HG03558 (cell line): ENCODE data around the gene LDLRAD3.

Source experiments
- ATAC-seq: cut with Tn5 transposase; IDR thresholded peaks from one replicate; pipeline ENCODE4 v1.9.1; 2021; ENCODE audit warnings: moderate number of reproducible peaks; ENCODE audit not compliant: unreplicated experiment; ENCODE audit errors: extremely low read depth

Gene LDLRAD3

DNA sequence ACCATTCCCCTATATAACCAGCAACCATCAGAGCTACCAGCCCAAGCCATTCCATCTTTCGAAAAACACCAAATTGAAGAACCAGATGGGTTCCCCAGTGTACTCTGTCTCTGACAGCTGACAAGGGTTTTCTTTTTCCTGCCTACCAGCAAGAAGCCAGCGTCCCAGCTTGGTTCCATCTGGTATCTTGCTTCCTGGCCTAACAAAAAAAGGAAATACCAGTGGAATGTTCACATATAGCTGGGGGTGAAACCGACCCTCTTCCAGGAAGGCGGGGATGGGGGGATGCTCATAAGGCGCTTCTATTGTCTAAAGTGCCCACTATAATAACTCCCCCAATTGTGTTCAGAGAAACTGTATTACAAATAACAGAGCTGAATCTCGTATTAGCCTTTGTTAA, 172.3 kb downstream of the LDLRAD3 start:
- ATAC-seq = no peak

- ATAC-seq = no peak
These were observed 174.2 kb downstream of the LDLRAD3 start for GRCh38 chr11:36118084-36118483.

- no peak for ATAC-seq
These were observed 175.4 kb downstream of the LDLRAD3 start for GRCh38 chr11:36119300-36119699.

DNA sequence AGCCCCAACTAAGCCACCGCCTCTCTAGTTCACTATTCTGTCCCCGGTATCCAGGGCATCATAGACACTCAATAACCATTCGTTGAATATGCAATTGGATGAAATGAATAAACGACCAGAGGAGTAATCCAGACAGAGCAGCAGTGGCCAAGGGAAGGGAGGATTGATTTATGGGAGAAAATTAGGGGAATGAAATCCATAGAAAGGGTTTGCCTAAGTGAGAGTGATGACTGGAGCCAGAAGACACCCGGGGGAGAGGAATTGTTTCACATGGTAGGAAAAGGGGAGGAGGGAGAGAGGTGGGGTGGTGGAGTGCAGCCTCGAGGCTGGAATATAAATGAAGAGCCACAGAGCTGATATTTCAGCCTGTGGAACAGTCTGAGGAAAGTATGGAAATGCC, 177.2 kb downstream of the LDLRAD3 start:
- no peak for ATAC-seq

DNA sequence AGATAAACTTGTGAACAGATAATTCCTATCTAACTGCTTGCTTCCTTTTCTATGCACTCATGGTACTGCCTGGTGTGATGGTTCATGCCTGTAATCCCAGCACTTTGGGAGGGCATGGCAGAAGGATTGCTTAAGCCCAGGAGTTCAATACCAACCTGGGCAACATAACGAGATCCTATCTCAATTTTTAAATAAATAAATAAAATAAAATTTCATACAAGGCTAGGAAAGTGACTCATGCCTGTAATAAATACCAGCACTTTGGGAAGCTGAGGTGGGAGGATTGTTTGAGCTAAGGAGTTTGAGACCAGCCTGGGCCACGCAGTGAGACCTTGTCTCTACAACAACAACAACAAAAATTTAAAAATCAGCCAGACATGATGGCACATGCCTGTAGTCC, 178.8 kb downstream of the LDLRAD3 start:
- no peak for ATAC-seq

DNA sequence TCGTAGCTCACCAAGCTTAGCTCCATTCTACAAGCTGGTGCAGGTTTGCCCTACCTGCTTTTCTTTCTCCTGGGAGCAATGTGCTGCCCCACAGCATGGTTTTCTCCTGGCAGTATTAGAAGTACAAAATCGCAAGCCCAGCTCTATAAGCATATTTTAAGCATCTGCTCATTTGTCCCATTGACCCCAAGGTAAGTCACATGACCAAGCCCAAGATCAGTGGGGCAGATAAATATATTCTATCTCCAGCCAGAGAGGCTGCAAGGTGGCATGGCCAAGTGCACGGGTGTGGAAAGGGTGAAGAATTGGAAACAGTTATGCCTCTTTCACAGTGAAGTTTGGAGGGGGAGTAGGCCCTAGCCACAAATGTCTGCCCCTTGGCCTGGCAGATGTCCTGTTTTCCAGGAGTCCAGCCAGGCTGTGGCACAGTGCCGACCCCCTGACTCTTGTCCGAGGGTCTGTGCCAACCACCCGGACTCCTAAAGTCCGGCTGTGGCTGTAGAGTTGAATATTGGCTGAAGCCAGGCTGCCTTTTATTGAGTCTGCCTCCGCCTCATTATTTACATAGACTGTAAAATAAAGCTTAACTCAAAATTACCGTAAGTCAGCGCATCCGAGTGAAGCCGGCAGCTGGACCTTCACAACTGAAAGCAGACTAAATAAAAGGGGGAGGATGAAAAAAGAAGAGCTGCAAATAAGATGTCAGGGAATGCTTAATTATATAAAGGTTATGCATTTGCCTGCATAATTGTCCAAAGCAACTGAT, 179.7 kb downstream of the LDLRAD3 start:
- ATAC-seq = no peak

GRCh38 chr11:36126678-36127077, 182.8 kb downstream of the LDLRAD3 start:
- no peak for ATAC-seq

DNA sequence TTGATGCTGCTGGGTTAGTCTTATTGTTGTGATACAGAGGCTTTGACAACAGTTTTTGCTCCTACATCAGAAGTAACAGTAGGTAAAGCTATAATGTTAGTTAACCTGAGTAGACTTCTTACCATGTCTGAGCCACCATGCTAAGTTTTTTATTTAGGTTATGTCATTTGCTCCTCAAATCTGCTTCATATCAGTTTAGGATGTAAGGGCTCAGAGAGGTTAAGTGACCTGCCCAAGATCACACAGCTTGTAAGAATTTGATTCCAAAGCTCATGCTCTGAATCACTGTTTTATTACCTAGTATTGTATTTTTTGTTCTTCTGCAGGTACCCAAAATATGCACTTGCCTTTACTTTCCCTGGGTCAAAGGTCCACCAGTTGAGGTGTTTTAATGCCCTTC, 183.7 kb downstream of the LDLRAD3 start:
- no peak for ATAC-seq

- ATAC-seq = no peak
These were observed 186.1 kb downstream of the LDLRAD3 start for GRCh38 chr11:36129955-36130354.

DNA sequence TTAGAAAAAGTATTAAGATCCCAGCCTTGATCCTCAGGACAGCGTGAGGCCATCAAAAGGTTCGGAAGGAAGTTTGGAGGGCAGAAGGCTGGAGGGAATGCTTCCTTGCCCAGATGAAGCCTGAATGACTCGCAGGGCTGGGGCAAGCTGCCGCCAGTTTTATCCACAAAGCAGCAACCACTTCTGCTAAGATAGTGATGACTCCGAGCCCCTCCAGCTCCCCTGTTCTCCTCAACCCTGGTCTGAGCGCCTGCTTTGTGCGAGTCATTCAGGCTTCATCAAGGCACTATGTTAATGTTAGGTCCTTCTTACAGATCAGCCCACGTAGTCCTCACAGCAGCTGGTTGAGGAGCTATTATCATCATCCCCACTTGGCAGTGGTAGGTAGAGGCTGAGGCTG, 186.5 kb downstream of the LDLRAD3 start:
- ATAC-seq = no peak

GRCh38 chr11:36131721-36132397, 188.0 kb downstream of the LDLRAD3 start:
- ATAC-seq = no peak

- no peak for ATAC-seq
These were observed 189.1 kb downstream of the LDLRAD3 start for GRCh38 chr11:36132940-36133339.

DNA sequence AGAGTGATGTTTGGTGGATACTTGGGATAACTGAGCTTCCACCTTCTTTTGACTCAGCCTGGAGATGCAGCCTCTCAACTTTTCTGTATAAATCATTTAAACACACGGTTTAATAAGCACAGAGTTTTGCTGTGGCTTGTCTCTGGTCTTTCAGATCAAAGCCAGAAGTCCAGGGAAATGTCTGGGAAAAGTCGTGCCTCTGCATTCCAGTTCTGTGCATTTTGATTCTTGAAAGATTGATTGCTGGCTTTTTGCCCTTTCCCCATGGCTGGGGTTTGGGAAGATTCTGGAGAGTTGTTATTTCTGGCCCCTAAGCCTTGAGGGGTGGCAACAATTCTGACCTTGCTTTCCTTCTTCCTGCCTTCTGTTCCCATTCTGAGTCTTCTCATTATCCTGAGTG, 191.2 kb downstream of the LDLRAD3 start:
- ATAC-seq = no peak

DNA sequence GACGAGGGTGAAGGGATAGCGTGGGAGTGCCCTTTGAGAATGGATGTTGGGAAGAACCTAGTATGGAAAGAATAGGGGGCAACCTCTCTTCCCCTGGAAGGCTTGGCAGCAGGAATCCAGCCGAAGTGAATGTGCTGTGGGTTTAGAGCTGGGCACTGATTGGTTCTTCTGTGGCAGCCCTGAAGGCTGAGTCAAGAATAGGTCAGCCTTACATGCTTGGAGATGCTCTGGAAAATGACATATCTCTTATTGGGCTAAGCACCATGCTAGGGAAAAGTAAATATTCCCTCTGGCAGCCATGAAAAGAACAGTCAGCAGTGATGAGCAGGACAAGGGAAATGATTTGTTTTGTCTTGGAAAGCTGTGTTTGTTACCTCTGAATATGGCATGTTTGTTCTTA, 195.9 kb downstream of the LDLRAD3 start:
- ATAC-seq = no peak

GRCh38 chr11:36141196-36141953, 197.5 kb downstream of the LDLRAD3 start:
- no peak for ATAC-seq

DNA sequence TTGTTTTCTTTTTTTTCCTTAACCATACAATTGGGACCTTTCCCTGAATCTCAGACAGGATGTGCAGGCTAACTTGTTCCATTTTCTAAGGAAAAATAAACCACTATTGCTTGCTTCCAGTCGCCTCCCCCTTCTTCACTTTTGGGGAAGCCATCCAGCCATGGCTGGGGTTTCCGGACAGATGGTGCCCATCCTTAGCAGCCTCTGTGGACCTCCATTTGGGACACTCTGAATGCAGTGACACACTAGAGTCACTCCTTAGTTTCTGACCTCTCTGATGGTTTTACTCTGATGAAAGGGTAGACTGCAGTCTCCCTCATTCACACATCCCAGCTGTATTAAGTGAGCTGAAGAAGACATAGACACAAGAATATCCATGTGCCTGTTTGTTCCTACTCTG, 198.1 kb downstream of the LDLRAD3 start:
- ATAC-seq = no peak

- no peak for ATAC-seq
These were observed 198.6 kb downstream of the LDLRAD3 start for GRCh38 chr11:36142439-36142838.

DNA sequence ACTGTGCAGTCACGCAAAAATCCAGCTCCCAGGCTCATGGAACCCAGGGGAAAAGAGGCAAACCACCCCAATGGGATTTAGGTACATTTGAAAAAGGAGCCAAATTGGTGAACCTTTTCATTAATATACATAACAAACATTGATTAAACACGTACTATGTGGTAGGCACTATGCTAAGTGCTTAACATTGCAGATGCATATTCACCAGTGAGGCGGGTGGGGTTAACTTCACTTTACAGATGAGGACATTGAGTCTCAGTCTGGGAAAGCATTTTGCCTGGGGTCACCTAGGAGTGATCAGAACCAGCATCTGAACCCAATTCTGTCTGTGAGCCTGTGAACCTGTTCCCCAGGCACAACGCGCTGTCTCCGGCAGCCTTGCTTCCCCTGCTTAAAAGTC, 199.0 kb downstream of the LDLRAD3 start:
- no peak for ATAC-seq

- no peak for ATAC-seq
These were observed 202.6 kb downstream of the LDLRAD3 start for GRCh38 chr11:36146437-36146836.

DNA sequence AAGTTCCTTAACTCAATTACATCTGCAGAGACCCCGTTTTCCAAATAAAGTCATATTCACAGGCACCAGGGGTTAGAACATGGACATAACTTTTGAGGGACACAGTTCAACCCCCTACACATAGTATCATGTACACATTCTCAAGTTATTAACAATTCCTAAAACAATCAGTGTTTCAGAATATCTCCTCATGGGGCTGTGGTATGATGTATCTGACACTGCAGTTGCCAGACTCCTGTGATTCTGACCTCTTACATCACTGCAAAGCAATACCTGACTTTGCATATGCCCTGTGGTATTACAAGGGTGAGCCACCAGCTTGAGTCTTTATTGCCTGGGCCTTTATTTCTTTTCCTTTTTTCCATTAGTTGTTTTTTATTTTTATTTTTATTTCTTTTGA, 203.6 kb downstream of the LDLRAD3 start:
- no peak for ATAC-seq

- no peak for ATAC-seq
These were observed 204.8 kb downstream of the LDLRAD3 start for GRCh38 chr11:36148701-36149100.
